ENCODE results near the gene SNAPC5. TPM values are rescaled to one million over a fixed set of nuclear protein-coding genes. Genes with fewer than 3 reads are reported as not detected.

SNAPC5 gene, protein sequence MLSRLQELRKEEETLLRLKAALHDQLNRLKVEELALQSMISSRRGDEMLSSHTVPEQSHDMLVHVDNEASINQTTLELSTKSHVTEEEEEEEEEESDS
- total RNA-seq (2022; extraction: Qiagen RNA extraction; ENCODE audit: low read depth), result 42.1 to 58.6 TPM (median 49.5 TPM) in 5 replicates

DNA sequence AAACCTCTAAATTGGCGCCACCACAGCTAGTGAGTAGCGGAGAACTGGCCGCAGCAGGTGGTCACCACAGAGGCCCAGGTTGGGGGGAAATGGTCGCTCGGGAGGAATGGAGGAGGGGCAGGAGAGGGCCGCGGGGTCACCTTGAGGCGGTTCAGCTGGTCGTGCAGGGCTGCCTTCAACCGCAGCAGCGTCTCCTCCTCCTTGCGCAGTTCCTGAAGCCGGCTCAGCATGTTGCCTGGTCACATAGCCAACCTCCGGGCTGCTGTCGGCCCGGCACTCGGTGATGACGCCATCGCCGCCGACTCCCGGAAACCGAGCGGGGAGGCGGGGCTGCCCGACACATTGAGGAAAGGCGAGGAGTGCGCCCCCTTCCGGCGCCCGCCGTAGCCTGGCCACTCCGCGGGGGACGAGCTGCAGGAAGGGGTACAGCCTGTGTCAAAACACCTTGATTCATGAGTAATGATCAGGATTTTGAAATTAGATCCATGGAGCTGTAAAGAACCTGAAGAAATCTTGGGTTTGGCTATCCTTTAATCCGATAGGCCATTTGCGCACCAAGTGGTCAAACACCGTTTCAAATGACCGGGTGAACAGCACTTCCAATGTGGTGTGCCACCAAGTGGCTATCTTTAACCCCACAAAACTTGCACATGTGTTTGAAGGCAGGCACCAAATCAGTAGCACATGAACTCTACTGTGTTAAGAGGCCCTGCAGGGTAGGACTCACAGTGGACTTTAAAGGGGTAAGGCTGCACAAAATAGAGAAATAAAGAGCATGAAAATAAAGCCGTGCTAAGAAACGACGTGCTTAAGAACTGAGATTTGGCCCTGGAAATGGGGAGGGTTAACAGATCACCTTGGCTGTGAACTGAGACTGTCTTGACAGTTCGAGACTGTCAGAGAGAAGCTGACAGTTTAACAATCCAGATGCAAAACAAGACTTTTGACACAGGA lies at the start of gene SNAPC5:
TSS of gene SNAPC5 (minus strand) at position 261 of the 954 bp plus-strand sequence. CDS start at position 230, 31 bp downstream.

DNA sequence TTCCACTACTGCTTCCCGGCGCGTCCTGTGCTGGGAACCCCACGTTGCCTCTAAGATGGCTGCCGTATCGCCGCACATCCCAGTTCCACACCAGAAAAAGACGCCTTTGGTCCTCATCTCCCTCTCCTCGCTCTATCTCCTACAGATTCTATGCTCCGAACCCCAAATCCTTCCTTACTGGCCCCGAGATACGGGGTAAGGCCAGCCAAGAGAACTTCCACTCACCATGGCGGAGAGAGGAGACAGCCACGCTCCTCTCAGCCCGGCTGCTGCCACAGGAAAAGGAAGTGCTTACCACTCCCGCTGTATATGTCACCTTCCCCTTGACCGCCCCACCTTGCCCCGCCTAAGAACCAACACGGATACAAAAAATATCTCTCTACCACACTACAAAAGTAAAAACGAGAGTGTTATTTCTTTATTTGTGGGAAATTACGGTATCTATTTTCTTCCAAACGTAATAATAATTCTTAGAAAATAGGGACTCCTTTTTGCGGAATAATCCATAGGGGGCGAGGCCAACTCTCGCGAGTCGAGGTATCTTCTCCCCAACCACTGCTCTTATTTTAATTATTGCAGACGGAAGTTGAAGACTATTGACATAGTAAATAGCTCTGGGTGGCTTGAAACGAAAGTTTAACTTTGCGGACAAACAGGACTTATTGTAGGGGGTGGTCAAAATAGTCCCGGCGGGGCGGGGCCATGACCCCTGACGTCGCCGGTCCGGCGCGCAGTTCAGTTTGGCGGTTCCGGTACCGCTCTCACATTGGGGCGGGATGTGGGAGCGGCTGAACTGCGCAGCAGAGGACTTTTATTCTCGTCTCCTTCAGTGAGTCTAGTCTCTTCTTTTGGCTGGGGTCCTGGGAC lies 7.2 kb upstream of the SNAPC5 start, which contains the start of the genes RPL4 and ZWILCH:
TSS of gene RPL4 (minus strand) at position 293 of the 867 bp plus-strand sequence. CDS start at position 228, 65 bp downstream.
TSS of gene ZWILCH (plus strand) at position 764 of the 867 bp plus-strand sequence. CDS start at position 777, 13 bp downstream.

Other genes starting within 250 kb of the SNAPC5 start
- gene MEGF11, start 244.0 kb downstream of the SNAPC5 start, total RNA-seq (2022; extraction: Qiagen RNA extraction; ENCODE audit: low read depth), result 0.22 to 0.62 TPM (median 0.41 TPM) in 5 replicates
- 28.7 to 32.7 TPM (median 31.4 TPM) in 5 replicates for gene DIS3L, start 204.2 kb downstream of the SNAPC5 start, total RNA-seq (2022; extraction: Qiagen RNA extraction; ENCODE audit: low read depth)
- 23.6 to 29.9 TPM (median 27.3 TPM) in 5 replicates for gene TIPIN, start 141.1 kb downstream of the SNAPC5 start, total RNA-seq (2022; extraction: Qiagen RNA extraction; ENCODE audit: low read depth)
- 69.5 to 120 TPM (median 116 TPM) in 5 replicates for gene MAP2K1, start 110.8 kb downstream of the SNAPC5 start, total RNA-seq (2022; extraction: Qiagen RNA extraction; ENCODE audit: low read depth)
- gene RPL4, start 7.1 kb upstream of the SNAPC5 start, total RNA-seq (2022; extraction: Qiagen RNA extraction; ENCODE audit: low read depth), result 4,983 to 6,184 TPM (median 5,415 TPM) in 5 replicates
- gene ZWILCH, start 7.6 kb upstream of the SNAPC5 start, total RNA-seq (2022; extraction: Qiagen RNA extraction; ENCODE audit: low read depth), result 29.3 to 43.0 TPM (median 35.7 TPM) in 5 replicates
- not detected in 5 replicates for gene LCTL, start 68.2 kb upstream of the SNAPC5 start, total RNA-seq (2022; extraction: Qiagen RNA extraction; ENCODE audit: low read depth)
- gene SMAD6, start 204.5 kb upstream of the SNAPC5 start, total RNA-seq (2022; extraction: Qiagen RNA extraction; ENCODE audit: low read depth), result 21.0 to 27.4 TPM (median 25.1 TPM) in 5 replicates

All from A549 treated with GW870086 at 1 μM for 4 hours (cell line).